NCI-H2107 treated with DMSO at 0.1 percent for 48 hours (cell line): Measurements from ENCODE around the gene AKR1C1.
"Not testable (repeated sequence)": the region's sequence is repeated elsewhere in the genome, so short reads cannot be mapped to it uniquely, and the experiment has no call there.

ENCODE experiments used
- DNase-seq: peaks from one replicate; lab custom pipeline; 2025; ENCODE audit not compliant: unreplicated experiment; lab: John Stamatoyannopoulos, UW

AKR1C1 gene

GRCh38 chr10:4982764-4983226 is 19.6 kb downstream of the AKR1C1 start:
- no peak for DNase-seq

- DNase-seq: no peak
These were observed 20.5 kb downstream of the AKR1C1 start for GRCh38 chr10:4983615-4984216.

- DNase-seq: no peak
These were observed 21.0 kb downstream of the AKR1C1 start for GRCh38 chr10:4984223-4984622.

- DNase-seq: no peak
These were observed 21.9 kb downstream of the AKR1C1 start for GRCh38 chr10:4984971-4985594.

GRCh38 chr10:4988000-4988641 is 24.9 kb downstream of the AKR1C1 start:
- DNase-seq: not testable (repeated sequence)

GRCh38 chr10:4990217-4990616 is 27.0 kb downstream of the AKR1C1 start:
- no peak for DNase-seq

- not testable (repeated sequence) for DNase-seq
These were observed 28.2 kb downstream of the AKR1C1 start for GRCh38 chr10:4991463-4991862.

GRCh38 chr10:4992564-4992963 is 29.3 kb downstream of the AKR1C1 start:
- DNase-seq: not testable (repeated sequence)

- not testable (repeated sequence) for DNase-seq
These were observed 31.0 kb downstream of the AKR1C1 start for GRCh38 chr10:4994260-4994659.

GRCh38 chr10:4998671-4999070 is 35.5 kb downstream of the AKR1C1 start:
- DNase-seq: no peak

- no peak for DNase-seq
These were observed 39.0 kb downstream of the AKR1C1 start for GRCh38 chr10:5002013-5002727.

- DNase-seq: not testable (repeated sequence)
These were observed 40.2 kb downstream of the AKR1C1 start, which contains the start of gene AKR1C2 for GRCh38 chr10:5003127-5004029. Gene AKR1C2, minus strand, starts transcription at chr10:5003857. Its CDS starts 22 bp downstream, at chr10:5003835.

GRCh38 chr10:5004030-5004385 is 40.8 kb downstream of the AKR1C1 start:
- DNase-seq: not testable (repeated sequence)

- DNase-seq: not testable (repeated sequence)
These were observed 41.3 kb downstream of the AKR1C1 start for GRCh38 chr10:5004501-5004900.

GRCh38 chr10:5008857-5009548 is 45.8 kb downstream of the AKR1C1 start:
- not testable (repeated sequence) for DNase-seq

GRCh38 chr10:5010043-5010442 is 46.8 kb downstream of the AKR1C1 start:
- DNase-seq: not testable (repeated sequence)

GRCh38 chr10:5011392-5011791 is 48.2 kb downstream of the AKR1C1 start:
- not testable (repeated sequence) for DNase-seq

GRCh38 chr10:5012595-5012994 is 49.4 kb downstream of the AKR1C1 start:
- no peak for DNase-seq

- DNase-seq: no peak
These were observed 50.2 kb downstream of the AKR1C1 start for GRCh38 chr10:5013385-5013784.
